Esophagus squamous epithelium (tissue), 5 donors: ENCODE results near the gene MTCL1. TPM values are rescaled to one million over a fixed set of nuclear protein-coding genes. Genes with fewer than 3 reads are reported as not detected.

Source experiments
- DNase-seq: peaks from one replicate; lab custom pipeline; 2025; lab: John Stamatoyannopoulos, UW
- H3K27ac ChIP-seq, 4 donors: fragments of 200-600 bp; sonication (generic); one replicate each; pipeline ENCODE4 v1.5.1; 2016 to 2019; ENCODE audit warnings: mild to moderate bottlenecking in 1 of 4
- H3K27me3 ChIP-seq, 4 donors: fragments of 200-600 bp; sonication (generic); 1 replicate in 3 of 4; 2 replicates in 1 of 4; pipeline versions ENCODE4 v1.5.1 to v1.6.0; 2017 to 2021; ENCODE audit warnings: antibody characterized with exemption in 1 of 4
- H3K36me3 ChIP-seq, 3 donors: fragments of 200-600 bp; sonication (generic); one replicate each; pipeline ENCODE4 v1.5.1; 2016 to 2019
- H3K4me1 ChIP-seq, 3 donors: fragments of 200-600 bp; sonication (generic); one replicate each; pipeline ENCODE4 v1.5.1; 2017 to 2019
- H3K4me3 ChIP-seq, 4 donors: fragments of 200-600 bp; sonication (generic); 1 replicate in 3 of 4; 2 replicates in 1 of 4; pipeline ENCODE4 v1.5.1; 2016 to 2019; ENCODE audit warnings: mild to moderate bottlenecking in 2 of 4, moderate library complexity in 1 of 4
- H3K9me3 ChIP-seq, 3 donors: fragments of 200-600 bp; sonication (generic); one replicate each; pipeline ENCODE4 v1.5.1; 2016 to 2019
- POLR2A ChIP-seq, 4 donors: fragments of 450-650 bp; IDR thresholded peaks; one replicate each; pipeline ENCODE4 v1.6.1; 2017; ENCODE audit warnings: antibody characterized with exemption in 4 of 4, mild to moderate bottlenecking in 4 of 4, moderate library complexity in 3 of 4
- WGBS, 2 donors: methylation state at CpG; one replicate each; pipeline ENCODE4 v1.1.5; 2018; 5-methylcytosine and 5-hydroxymethylcytosine counted together
- intact Hi-C: fragments of 100-400 bp; cut with DNase I; formaldehyde crosslinking; loops from one replicate; pipeline ENCODE4 v1.15.0; 2022
- total RNA-seq, 4 donors: library from RNA; depleted of rRNA; stranded (reverse); fragments of >200 nt; gene quantifications; one replicate each; pipeline ENCODE4 v1.1.0, GENCODE V29; 2016
- TF ChIP-seq, protein P1 (sequence below), 6 experiments: fragments of 450-650 bp in 4 of 6; fragments of 200-600 bp in 2 of 6; sonication (generic) in 2 of 6; IDR thresholded peaks; one replicate each; pipeline ENCODE4 v1.5.1; 2016 to 2019; ENCODE audit warnings: antibody characterized with exemption in 6 of 6, mild to moderate bottlenecking in 4 of 6, moderate library complexity in 4 of 6
- donor health status: DM: yes; HTN: yes; CAD: no.

Gene MTCL1
- total RNA-seq, 4 donors from 2014 or later = 6.5 to 16.4 (median 7.9) TPM

DNA sequence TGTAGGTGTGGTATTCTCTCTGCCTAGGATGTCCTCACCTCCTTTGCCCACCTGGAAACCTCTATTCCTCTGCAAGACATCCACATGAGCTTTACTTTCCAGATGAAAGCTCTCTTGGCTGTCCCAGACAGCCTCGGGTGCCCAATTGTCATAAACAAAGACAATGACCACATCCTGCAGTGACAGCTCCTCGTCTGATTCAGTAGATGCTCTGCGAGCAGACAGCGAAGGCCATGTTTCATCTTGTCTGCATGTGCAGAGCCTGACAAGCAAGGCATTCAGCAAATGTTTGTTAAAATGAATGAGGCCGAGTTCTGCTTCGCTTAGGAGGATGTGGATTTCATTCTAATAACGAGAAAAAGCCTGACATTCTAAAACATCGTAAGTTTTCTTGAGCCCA, 150.9 kb downstream of the MTCL1 start:
- H3K36me3 ChIP-seq = no peaks in the 10 kb centered on the region
- no peak overlapping the region for H3K4me3 ChIP-seq
- no peaks in the 10 kb centered on the region for H3K27me3 ChIP-seq
- intact Hi-C loops = no loop called here
- TF ChIP-seq POLR2A (IDR thresholded peaks at IDR 0.05) = no peak
- TF ChIP-seq, protein P1, sequence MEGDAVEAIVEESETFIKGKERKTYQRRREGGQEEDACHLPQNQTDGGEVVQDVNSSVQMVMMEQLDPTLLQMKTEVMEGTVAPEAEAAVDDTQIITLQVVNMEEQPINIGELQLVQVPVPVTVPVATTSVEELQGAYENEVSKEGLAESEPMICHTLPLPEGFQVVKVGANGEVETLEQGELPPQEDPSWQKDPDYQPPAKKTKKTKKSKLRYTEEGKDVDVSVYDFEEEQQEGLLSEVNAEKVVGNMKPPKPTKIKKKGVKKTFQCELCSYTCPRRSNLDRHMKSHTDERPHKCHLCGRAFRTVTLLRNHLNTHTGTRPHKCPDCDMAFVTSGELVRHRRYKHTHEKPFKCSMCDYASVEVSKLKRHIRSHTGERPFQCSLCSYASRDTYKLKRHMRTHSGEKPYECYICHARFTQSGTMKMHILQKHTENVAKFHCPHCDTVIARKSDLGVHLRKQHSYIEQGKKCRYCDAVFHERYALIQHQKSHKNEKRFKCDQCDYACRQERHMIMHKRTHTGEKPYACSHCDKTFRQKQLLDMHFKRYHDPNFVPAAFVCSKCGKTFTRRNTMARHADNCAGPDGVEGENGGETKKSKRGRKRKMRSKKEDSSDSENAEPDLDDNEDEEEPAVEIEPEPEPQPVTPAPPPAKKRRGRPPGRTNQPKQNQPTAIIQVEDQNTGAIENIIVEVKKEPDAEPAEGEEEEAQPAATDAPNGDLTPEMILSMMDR (IDR thresholded peaks at IDR 0.05) = no peak
- H3K9me3 ChIP-seq = no peaks in the 10 kb centered on the region
- no peak overlapping the region for H3K27ac ChIP-seq
- 53 to 58% methylated on average over 6 to 8 of the region's 8 CpGs for WGBS, 2 donors
- no peak for DNase-seq
- peaks cover 0 to 25% (median 2%) of the 10 kb centered on the region in 3 donors for H3K4me1 ChIP-seq

DNA sequence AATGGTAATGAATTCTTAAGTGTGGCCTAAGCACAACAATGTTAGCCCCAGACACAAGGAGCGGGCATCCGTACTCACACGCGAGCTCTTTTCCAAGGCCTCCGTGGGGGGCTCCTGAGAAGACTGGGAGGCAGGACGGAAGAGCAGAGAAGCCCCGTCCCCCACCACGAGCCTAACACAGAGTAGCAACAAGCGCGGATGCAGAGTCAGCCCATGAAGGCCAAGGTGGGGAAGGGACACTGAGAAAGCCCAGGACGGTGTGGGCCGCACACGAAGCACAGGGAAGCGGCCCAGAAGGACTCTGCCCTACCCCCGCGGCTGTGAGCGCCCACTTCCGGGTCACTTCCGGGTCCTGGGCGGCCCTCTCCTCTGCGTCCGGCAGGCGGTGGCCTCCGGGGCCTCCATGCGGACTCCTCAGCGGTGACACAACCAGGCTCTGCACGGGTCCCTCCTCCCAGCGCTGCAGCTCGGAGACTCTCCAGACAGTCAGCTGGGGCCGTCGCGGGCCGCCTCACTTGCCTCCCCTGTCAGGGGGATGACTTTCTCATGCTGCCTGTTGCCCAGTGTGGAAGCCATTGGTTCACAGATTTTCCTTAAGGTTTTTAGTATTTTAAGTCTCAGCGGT, 151.5 kb downstream of the MTCL1 start:
- intact Hi-C loops = no loop called here
- WGBS, 2 donors = 82 to 92% methylated on average over 19 to 22 of the region's 34 CpGs
- H3K9me3 ChIP-seq = no peaks in the 10 kb centered on the region
- H3K4me1 ChIP-seq = peaks cover 0 to 29% (median 4%) of the 10 kb centered on the region in 3 donors
- TF ChIP-seq, protein P1 (IDR thresholded peaks at IDR 0.05) = no peak
- no peak for TF ChIP-seq POLR2A (IDR thresholded peaks at IDR 0.05)
- no peaks in the 10 kb centered on the region for H3K27me3 ChIP-seq
- DNase-seq = no peak
- no peak overlapping the region for H3K27ac ChIP-seq
- no peak overlapping the region for H3K4me3 ChIP-seq
- H3K36me3 ChIP-seq = no peaks in the 10 kb centered on the region

DNA sequence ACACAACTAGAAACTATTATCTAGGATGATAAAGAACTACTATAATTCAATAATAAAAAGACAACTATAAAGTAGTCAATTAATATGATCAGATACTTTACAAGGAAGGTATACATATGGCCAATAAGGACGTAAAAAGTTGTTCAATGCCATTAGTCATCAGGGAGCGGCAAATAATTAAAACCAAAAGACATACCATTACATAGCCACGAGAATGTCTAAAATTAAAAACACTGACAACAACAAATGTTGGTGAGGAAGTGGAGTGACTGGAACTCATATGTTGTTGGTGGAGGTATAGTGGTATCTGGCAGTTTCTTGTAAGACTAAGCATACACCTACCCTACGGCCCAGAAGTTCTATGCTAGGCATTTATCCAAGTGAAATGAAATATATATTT, 152.4 kb downstream of the MTCL1 start:
- Histone ChIP-seq H3K4me1 (peaks cover 0 to 29% (median 4%) of the 10 kb centered on the region in 3 donors), H3K36me3 (no peaks in the 10 kb centered on the region), H3K4me3 (no peak overlapping the region), H3K27me3 (no peaks in the 10 kb centered on the region), H3K27ac (no peak overlapping the region), H3K9me3 (no peaks in the 10 kb centered on the region)
- no peak for TF ChIP-seq POLR2A (IDR thresholded peaks at IDR 0.05)
- TF ChIP-seq, protein P1 (IDR thresholded peaks at IDR 0.05) = no peak
- intact Hi-C loops = no loop called here
- 68 to 80% methylated on average over 4 of the region's 4 CpGs for WGBS, 2 donors
- DNase-seq = no peak

DNA sequence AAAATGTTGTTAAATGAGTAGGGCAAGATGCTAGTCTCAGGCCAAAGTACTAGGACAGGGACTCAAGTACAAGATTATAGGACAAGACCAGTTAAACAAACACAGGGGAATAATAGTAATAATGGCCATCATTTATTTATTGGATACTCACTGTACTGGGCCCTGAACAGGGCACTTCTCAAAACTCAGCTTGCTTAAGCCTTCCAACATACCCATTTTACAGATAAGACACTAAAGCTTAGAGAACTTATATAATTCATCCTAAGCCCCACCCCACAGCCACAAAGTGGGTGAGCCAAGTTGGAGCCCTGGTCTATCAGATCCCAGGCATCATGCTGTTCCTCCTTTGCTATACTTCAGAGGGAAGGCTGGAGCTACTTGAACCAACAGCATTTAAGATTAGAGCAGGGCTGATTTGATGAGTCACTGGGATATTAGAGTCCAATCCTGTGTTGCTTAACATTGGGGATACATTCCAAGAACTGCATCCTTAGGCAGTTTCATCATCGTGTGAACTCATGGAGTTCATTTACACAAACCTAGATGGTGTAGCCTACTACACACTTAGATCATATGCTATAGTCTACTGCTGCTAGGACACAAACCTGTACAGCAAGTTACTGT, 153.6 kb downstream of the MTCL1 start:
- Histone ChIP-seq H3K4me1 (peaks cover 0 to 29% (median 4%) of the 10 kb centered on the region in 3 donors), H3K9me3 (no peaks in the 10 kb centered on the region), H3K4me3 (no peak overlapping the region), H3K27me3 (no peaks in the 10 kb centered on the region), H3K36me3 (no peaks in the 10 kb centered on the region), H3K27ac (peak overlapping the region in 1 of 4 donors; percentile 42)
- 25 to 43% methylated on average over 1 of the region's 1 CpG for WGBS, 2 donors
- TF ChIP-seq POLR2A (IDR thresholded peaks at IDR 0.05) = no peak
- TF ChIP-seq, protein P1 (IDR thresholded peaks at IDR 0.05) = no peak
- DNase-seq = no peak
- intact Hi-C loops = no loop called here

DNA sequence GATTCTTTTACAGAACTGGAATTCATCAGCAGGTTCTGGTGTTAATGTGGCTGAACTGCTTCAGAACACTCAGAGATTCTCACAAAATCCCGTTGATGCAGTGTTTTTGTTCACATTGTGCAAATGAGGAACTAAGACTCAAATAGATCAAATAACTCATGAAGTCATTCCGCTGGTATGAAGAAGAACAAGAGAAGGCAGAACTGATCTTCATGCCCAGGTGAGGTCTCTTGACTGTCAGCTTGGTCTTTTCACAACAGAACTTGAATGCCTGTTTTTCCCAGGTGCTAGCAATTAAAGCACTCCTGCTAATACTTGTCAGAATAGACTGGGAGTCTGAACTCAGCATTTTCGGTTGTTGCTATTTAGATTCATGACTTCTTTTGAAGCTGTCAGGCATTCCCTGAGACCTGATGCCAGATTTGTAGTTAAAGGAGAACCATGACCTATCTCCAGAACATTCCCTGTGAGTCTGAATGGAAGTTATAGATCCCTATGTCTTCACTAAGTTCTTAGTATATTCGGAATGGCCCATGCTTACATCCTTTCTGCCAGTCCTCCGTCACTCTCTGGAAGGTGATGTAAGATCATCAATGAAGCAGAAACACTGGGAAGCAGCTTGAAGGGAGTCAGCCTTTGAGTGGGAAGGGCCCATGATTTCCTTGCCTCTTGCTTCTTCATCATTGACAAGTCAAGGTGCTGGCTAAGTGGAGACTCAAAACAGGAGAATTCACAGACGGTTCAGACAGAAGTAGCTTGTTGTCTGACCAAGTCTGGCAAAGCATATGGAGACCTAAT, 155.7 kb downstream of the MTCL1 start:
- Histone ChIP-seq H3K9me3 (no peaks in the 10 kb centered on the region), H3K27me3 (no peaks in the 10 kb centered on the region), H3K4me1 (peaks cover 0 to 29% (median 4%) of the 10 kb centered on the region in 3 donors), H3K4me3 (no peak overlapping the region), H3K36me3 (no peaks in the 10 kb centered on the region), H3K27ac (peak overlapping the region; percentile 1 to 70 (median 62))
- intact Hi-C loops = no loop called here
- no peak for TF ChIP-seq POLR2A (IDR thresholded peaks at IDR 0.05)
- TF ChIP-seq, protein P1 (IDR thresholded peaks at IDR 0.05) = no peak
- 38 to 51% methylated on average over 4 to 6 of the region's 6 CpGs for WGBS, 2 donors
- DNase-seq = no peak
